ENCODE results near the gene ZNF124.
"Not testable (repeated sequence)": the region's sequence is repeated elsewhere in the genome, so short reads cannot be mapped to it uniquely, and the experiment has no call there.

- not testable (repeated sequence) for TF ChIP-seq YY1 (IDR thresholded peaks at IDR 0.05; ENCODE audit: insufficient read depth, insufficient read length); ZNF274 (IDR thresholded peaks at IDR 0.05; ENCODE audit: low read depth, low read length)
These were observed 45.2 kb downstream of the ZNF124 start for GRCh38 chr1:247126601-247127000.

Data from NT2/D1 (cell line).